Stimulated activated CD8-positive, alpha-beta memory T cell treated with anti-CD3 and anti-CD28 coated beads, Interleukin-15, amount 100 ng/mL, for 4 hours (primary cell): ENCODE data around the gene PDE4C.
"Not testable (repeated sequence)": the region's sequence is repeated elsewhere in the genome, so short reads cannot be mapped to it uniquely, and the experiment has no call there.

Source experiments
- DNase-seq, 2 donors: peaks; one replicate each; pipeline ENCODE4 v3.0.0-alpha.2; 2020; ENCODE audit warnings: low read depth in 2 of 2

Gene PDE4C

GRCh38 chr19:18223860-18224524 lies 2.2 kb downstream of the PDE4C start:
- DNase-seq, result no peak

GRCh38 chr19:18221815-18222725 lies 4.2 kb downstream of the PDE4C start:
- DNase-seq, result no peak

GRCh38 chr19:18220632-18221275 lies 5.5 kb downstream of the PDE4C start:
- DNase-seq, result no peak

GRCh38 chr19:18219911-18220631 lies 6.2 kb downstream of the PDE4C start:
- DNase-seq, result no peak

- no peak for DNase-seq
Observed at GRCh38 chr19:18218600-18218999, 7.6 kb downstream of the PDE4C start.

- no peak for DNase-seq
Observed at GRCh38 chr19:18218159-18218558, 8.1 kb downstream of the PDE4C start.

- DNase-seq, result no peak
Observed at GRCh38 chr19:18216789-18217188, 9.4 kb downstream of the PDE4C start.

GRCh38 chr19:18214779-18215433 lies 11.3 kb downstream of the PDE4C start:
- no peak for DNase-seq

GRCh38 chr19:18211683-18212082 lies 14.6 kb downstream of the PDE4C start:
- DNase-seq, result no peak

GRCh38 chr19:18209912-18210311 lies 16.3 kb downstream of the PDE4C start:
- DNase-seq, result not testable (repeated sequence)

GRCh38 chr19:18208098-18208951 lies 17.9 kb downstream of the PDE4C start:
- no peak for DNase-seq

- no peak for DNase-seq
Observed at GRCh38 chr19:18206018-18206417, 20.2 kb downstream of the PDE4C start.

- no peak for DNase-seq
Observed at GRCh38 chr19:18205200-18205892, 20.9 kb downstream of the PDE4C start.

GRCh38 chr19:18204394-18205199 lies 21.6 kb downstream of the PDE4C start:
- no peak for DNase-seq

GRCh38 chr19:18203863-18204393 lies 22.3 kb downstream of the PDE4C start, which contains the start of gene RAB3A:
TSS of gene RAB3A (minus strand) at chr19:18204042. CDS start at chr19:18202740, 1,302 bp downstream.
- DNase-seq, result peak; percentile 98 to 99

GRCh38 chr19:18203408-18203862 lies 22.8 kb downstream of the PDE4C start:
- no peak for DNase-seq

GRCh38 chr19:18202778-18203407 lies 23.3 kb downstream of the PDE4C start:
- no peak for DNase-seq

GRCh38 chr19:18202397-18202777 lies 23.9 kb downstream of the PDE4C start:
- no peak for DNase-seq
